ENCODE data around the gene PPP6C.
"Not testable (repeated sequence)": the region's sequence is repeated elsewhere in the genome, so short reads cannot be mapped to it uniquely, and the experiment has no call there.

PPP6C gene

GRCh38 chr9:125140576-125140975 is 49.0 kb downstream of the PPP6C start:
- no peaks in the 10 kb centered on the region for H3K27me3 ChIP-seq (ENCODE audit: control insufficient read depth, insufficient read depth, low read length)
- no peak overlapping the region for H3K4me3 ChIP-seq (ENCODE audit: low read depth, low read length)
- H3K36me3 ChIP-seq (ENCODE audit: control insufficient read depth, insufficient read depth, low read length): peaks cover 9% of the 10 kb centered on the region
- H3K27ac ChIP-seq (ENCODE audit: low read depth, low read length): no peak overlapping the region
- H3K9me3 ChIP-seq (ENCODE audit: control insufficient read depth, insufficient read depth, low read depth, low read length): no peaks in the 10 kb centered on the region
- no peaks in the 10 kb centered on the region for H3K4me1 ChIP-seq (ENCODE audit: control insufficient read depth, insufficient read depth, low read length)
- H3K9ac ChIP-seq (ENCODE audit: low read length): no peak overlapping the region

DNA sequence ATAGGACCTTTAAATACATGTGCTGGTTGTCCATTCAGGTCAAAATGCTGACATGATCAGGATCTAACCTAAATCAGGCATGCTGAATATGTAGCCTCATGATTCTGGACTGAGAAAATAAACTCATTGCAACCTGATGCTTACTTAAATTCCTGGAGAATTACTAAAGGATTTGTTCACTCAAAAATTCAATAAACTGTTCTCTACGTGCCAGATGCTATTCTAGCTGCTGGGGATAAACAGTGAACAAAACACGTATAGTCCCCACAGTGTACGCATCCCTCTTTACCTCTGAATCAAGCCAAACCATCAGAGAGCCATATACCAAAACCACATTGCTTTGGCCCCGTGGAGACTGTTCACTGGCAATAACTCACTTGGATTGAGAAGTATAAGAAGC is 52.4 kb downstream of the PPP6C start:
- Histone ChIP-seq H3K36me3 (ENCODE audit: control insufficient read depth, insufficient read depth, low read length) (peaks cover 9% of the 10 kb centered on the region), H3K4me1 (ENCODE audit: control insufficient read depth, insufficient read depth, low read length) (no peaks in the 10 kb centered on the region), H3K9ac (ENCODE audit: low read length) (no peak overlapping the region), H3K9me3 (ENCODE audit: control insufficient read depth, insufficient read depth, low read depth, low read length) (no peaks in the 10 kb centered on the region), H3K4me3 (ENCODE audit: low read depth, low read length) (no peak overlapping the region), H3K27me3 (ENCODE audit: control insufficient read depth, insufficient read depth, low read length) (no peaks in the 10 kb centered on the region), H3K27ac (ENCODE audit: low read depth, low read length) (no peak overlapping the region)

- Histone ChIP-seq H3K4me1 (ENCODE audit: control insufficient read depth, insufficient read depth, low read length) (no peaks in the 10 kb centered on the region), H3K4me3 (ENCODE audit: low read depth, low read length) (no peak overlapping the region), H3K36me3 (ENCODE audit: control insufficient read depth, insufficient read depth, low read length) (peaks cover under 1% of the 10 kb centered on the region), H3K9me3 (ENCODE audit: control insufficient read depth, insufficient read depth, low read depth, low read length) (no peaks in the 10 kb centered on the region), H3K9ac (ENCODE audit: low read length) (no peak overlapping the region), H3K27me3 (ENCODE audit: control insufficient read depth, insufficient read depth, low read length) (no peaks in the 10 kb centered on the region), H3K27ac (ENCODE audit: low read depth, low read length) (no peak overlapping the region)
These were observed 54.6 kb downstream of the PPP6C start for GRCh38 chr9:125134976-125135375.

GRCh38 chr9:125133403-125134329 is 55.9 kb downstream of the PPP6C start:
- Histone ChIP-seq H3K36me3 (ENCODE audit: control insufficient read depth, insufficient read depth, low read length) (no peaks in the 10 kb centered on the region), H3K4me3 (ENCODE audit: low read depth, low read length) (no peak overlapping the region), H3K9ac (ENCODE audit: low read length) (no peak overlapping the region), H3K27ac (ENCODE audit: low read depth, low read length) (no peak overlapping the region), H3K9me3 (ENCODE audit: control insufficient read depth, insufficient read depth, low read depth, low read length) (no peaks in the 10 kb centered on the region), H3K4me1 (ENCODE audit: control insufficient read depth, insufficient read depth, low read length) (no peaks in the 10 kb centered on the region), H3K27me3 (ENCODE audit: control insufficient read depth, insufficient read depth, low read length) (no peaks in the 10 kb centered on the region)

- H3K4me1 ChIP-seq (ENCODE audit: control insufficient read depth, insufficient read depth, low read length): no peaks in the 10 kb centered on the region
- no peaks in the 10 kb centered on the region for H3K9me3 ChIP-seq (ENCODE audit: control insufficient read depth, insufficient read depth, low read depth, low read length)
- H3K36me3 ChIP-seq (ENCODE audit: control insufficient read depth, insufficient read depth, low read length): no peaks in the 10 kb centered on the region
- H3K27me3 ChIP-seq (ENCODE audit: control insufficient read depth, insufficient read depth, low read length): no peaks in the 10 kb centered on the region
- no peak overlapping the region for H3K27ac ChIP-seq (ENCODE audit: low read depth, low read length)
- H3K9ac ChIP-seq (ENCODE audit: low read length): no peak overlapping the region
- no peak overlapping the region for H3K4me3 ChIP-seq (ENCODE audit: low read depth, low read length)
These were observed 57.8 kb downstream of the PPP6C start for GRCh38 chr9:125131778-125132177.

DNA sequence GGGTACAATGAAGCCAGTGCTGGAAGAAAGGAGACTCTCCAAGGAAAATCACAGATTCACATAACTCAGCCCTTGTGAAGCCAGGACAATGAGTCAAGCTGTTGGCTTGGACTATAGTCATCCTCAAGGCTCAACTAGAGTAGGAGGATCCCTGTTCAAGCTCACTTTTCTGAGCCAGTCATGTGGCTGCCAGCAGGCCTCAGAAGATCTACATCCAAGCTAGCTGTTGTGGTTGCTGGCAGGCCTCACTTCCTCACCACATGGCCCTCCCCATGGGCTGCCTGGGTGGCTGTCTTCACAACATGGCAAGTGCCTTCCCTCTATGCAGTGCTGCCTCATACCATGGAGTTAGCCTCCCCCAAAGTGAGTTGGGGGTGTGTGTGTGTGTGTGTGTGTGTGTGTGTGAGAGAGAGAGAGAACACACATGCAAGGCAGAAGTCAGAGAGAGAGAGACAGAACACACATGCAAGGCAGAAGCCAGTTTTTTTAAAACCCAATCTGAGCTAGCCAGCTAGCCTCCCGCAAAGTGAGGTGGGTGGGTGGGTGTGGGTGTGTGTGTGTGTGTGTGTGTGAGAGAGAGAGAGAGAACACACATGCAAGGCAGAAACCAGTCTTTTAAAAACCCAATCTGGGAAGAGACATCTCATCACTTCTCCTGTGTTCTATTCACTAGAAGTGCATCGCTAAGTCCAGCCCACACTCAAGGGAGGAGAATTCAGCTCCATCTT is 63.4 kb downstream of the PPP6C start:
- H3K36me3 ChIP-seq (ENCODE audit: control insufficient read depth, insufficient read depth, low read length): no peaks in the 10 kb centered on the region
- no peak overlapping the region for H3K9ac ChIP-seq (ENCODE audit: low read length)
- H3K9me3 ChIP-seq (ENCODE audit: control insufficient read depth, insufficient read depth, low read depth, low read length): no peaks in the 10 kb centered on the region
- peaks cover 5% of the 10 kb centered on the region for H3K4me1 ChIP-seq (ENCODE audit: control insufficient read depth, insufficient read depth, low read length)
- H3K27me3 ChIP-seq (ENCODE audit: control insufficient read depth, insufficient read depth, low read length): no peaks in the 10 kb centered on the region
- H3K27ac ChIP-seq (ENCODE audit: low read depth, low read length): no peak overlapping the region
- no peak overlapping the region for H3K4me3 ChIP-seq (ENCODE audit: low read depth, low read length)

DNA sequence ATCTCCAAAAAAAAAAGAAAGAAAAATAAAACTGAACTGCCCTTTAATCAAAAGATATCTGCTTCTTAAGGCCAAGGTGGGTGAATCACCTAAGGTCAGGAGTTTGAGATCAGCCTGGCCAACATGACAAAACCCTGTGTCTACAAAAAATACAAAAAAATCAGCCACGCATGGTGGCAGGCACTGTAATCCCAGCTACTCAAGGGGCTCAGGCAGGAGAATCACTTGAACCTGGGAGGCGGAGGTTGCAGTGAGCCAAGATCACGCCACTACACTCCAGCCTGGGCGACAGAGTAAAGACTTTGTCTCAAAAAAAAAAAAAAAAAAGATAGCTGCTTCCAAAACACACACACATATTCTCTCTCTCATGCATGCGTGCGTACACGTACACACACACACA is 64.1 kb downstream of the PPP6C start:
- Histone ChIP-seq H3K27me3 (ENCODE audit: control insufficient read depth, insufficient read depth, low read length) (no peaks in the 10 kb centered on the region), H3K9me3 (ENCODE audit: control insufficient read depth, insufficient read depth, low read depth, low read length) (no peaks in the 10 kb centered on the region), H3K27ac (ENCODE audit: low read depth, low read length) (no peak overlapping the region), H3K36me3 (ENCODE audit: control insufficient read depth, insufficient read depth, low read length) (no peaks in the 10 kb centered on the region), H3K9ac (ENCODE audit: low read length) (no peak overlapping the region), H3K4me1 (ENCODE audit: control insufficient read depth, insufficient read depth, low read length) (peaks cover 7% of the 10 kb centered on the region), H3K4me3 (ENCODE audit: low read depth, low read length) (no peak overlapping the region)

DNA sequence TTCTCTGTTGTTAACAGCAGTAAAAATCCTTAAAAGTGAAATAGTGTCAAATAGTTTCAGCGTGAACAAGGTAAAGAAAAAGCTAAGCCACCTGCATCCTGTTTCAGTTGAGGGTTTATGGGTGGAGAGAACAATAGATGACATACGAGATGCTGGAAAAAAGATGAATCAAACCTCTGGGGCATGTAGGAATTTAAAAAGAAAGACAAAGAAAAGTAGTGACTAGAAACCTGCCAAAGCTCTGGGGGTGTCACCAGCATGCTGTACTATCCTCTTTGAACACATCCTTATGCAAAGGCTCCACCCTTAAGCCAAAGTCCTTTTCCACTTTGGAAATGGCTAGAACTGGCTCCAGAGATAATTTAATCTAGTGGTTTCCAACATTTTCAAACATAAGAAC is 68.5 kb downstream of the PPP6C start:
- Histone ChIP-seq H3K4me1 (ENCODE audit: control insufficient read depth, insufficient read depth, low read length) (peaks cover 5% of the 10 kb centered on the region), H3K9ac (ENCODE audit: low read length) (no peak overlapping the region), H3K27ac (ENCODE audit: low read depth, low read length) (no peak overlapping the region), H3K36me3 (ENCODE audit: control insufficient read depth, insufficient read depth, low read length) (no peaks in the 10 kb centered on the region), H3K4me3 (ENCODE audit: low read depth, low read length) (no peak overlapping the region), H3K9me3 (ENCODE audit: control insufficient read depth, insufficient read depth, low read depth, low read length) (no peaks in the 10 kb centered on the region), H3K27me3 (ENCODE audit: control insufficient read depth, insufficient read depth, low read length) (no peaks in the 10 kb centered on the region)

GRCh38 chr9:125119643-125120286 is 69.8 kb downstream of the PPP6C start:
- Histone ChIP-seq H3K36me3 (ENCODE audit: control insufficient read depth, insufficient read depth, low read length) (no peaks in the 10 kb centered on the region), H3K4me3 (ENCODE audit: low read depth, low read length) (no peak overlapping the region), H3K9ac (ENCODE audit: low read length) (no peak overlapping the region), H3K27me3 (ENCODE audit: control insufficient read depth, insufficient read depth, low read length) (no peaks in the 10 kb centered on the region), H3K9me3 (ENCODE audit: control insufficient read depth, insufficient read depth, low read depth, low read length) (no peaks in the 10 kb centered on the region), H3K27ac (ENCODE audit: low read depth, low read length) (no peak overlapping the region), H3K4me1 (ENCODE audit: control insufficient read depth, insufficient read depth, low read length) (peaks cover 3% of the 10 kb centered on the region; the same call in 1 of the 2 replicates)

DNA sequence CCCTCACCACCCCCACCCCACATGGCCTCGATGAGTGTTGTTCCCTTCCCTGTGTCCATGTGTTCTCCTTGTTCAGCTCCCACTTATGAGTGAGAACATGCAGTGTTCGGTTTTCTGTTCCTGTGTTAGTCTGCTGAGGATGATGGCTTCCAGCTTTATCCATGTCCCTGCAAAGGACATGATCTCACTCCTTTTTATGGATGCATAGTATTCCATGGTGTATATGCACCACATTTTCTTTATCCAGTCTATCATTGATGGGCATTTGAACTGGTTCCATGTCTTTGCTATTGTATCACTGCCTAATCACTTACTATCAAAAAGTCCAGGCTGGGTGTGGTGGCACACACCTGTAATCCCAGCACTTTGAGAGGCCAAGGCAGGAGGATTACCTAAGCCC is 70.9 kb downstream of the PPP6C start:
- not testable (repeated sequence) for H3K9ac ChIP-seq (ENCODE audit: low read length); H3K4me3 ChIP-seq (ENCODE audit: low read depth, low read length); H3K27ac ChIP-seq (ENCODE audit: low read depth, low read length); H3K27me3 ChIP-seq (ENCODE audit: control insufficient read depth, insufficient read depth, low read length); H3K4me1 ChIP-seq (ENCODE audit: control insufficient read depth, insufficient read depth, low read length); H3K9me3 ChIP-seq (ENCODE audit: control insufficient read depth, insufficient read depth, low read depth, low read length); H3K36me3 ChIP-seq (ENCODE audit: control insufficient read depth, insufficient read depth, low read length)

GRCh38 chr9:125114503-125114902 is 75.1 kb downstream of the PPP6C start:
- H3K4me3 ChIP-seq (ENCODE audit: low read depth, low read length); H3K36me3 ChIP-seq (ENCODE audit: control insufficient read depth, insufficient read depth, low read length); H3K27me3 ChIP-seq (ENCODE audit: control insufficient read depth, insufficient read depth, low read length); H3K9ac ChIP-seq (ENCODE audit: low read length); H3K27ac ChIP-seq (ENCODE audit: low read depth, low read length); H3K4me1 ChIP-seq (ENCODE audit: control insufficient read depth, insufficient read depth, low read length): not testable (repeated sequence)
- H3K9me3 ChIP-seq (ENCODE audit: control insufficient read depth, insufficient read depth, low read depth, low read length): peaks cover 22% of the 10 kb centered on the region
